HG02840 (cell line): ENCODE results near the gene G2E3.
"Not testable (repeated sequence)": the region's sequence is repeated elsewhere in the genome, so short reads cannot be mapped to it uniquely, and the experiment has no call there.

Source experiments
- ATAC-seq: cut with Tn5 transposase; IDR thresholded peaks from one replicate; pipeline ENCODE4 v1.9.1; 2021; ENCODE audit warnings: mild to moderate bottlenecking, moderate library complexity, moderate number of reproducible peaks; ENCODE audit not compliant: unreplicated experiment, low FRiP score

The G2E3 gene

GRCh38 chr14:30559638-30560091, 707 bp downstream of the G2E3 start:
- ATAC-seq: no peak

- no peak for ATAC-seq
These were observed 1.6 kb downstream of the G2E3 start for GRCh38 chr14:30560581-30560980.

- ATAC-seq: no peak
These were observed 5.4 kb downstream of the G2E3 start for GRCh38 chr14:30564235-30564867.

- no peak for ATAC-seq
These were observed 5.9 kb downstream of the G2E3 start for GRCh38 chr14:30564868-30565248.

GRCh38 chr14:30569216-30569902, 10.4 kb downstream of the G2E3 start:
- ATAC-seq: no peak

GRCh38 chr14:30569903-30570226, 10.9 kb downstream of the G2E3 start:
- ATAC-seq: no peak

GRCh38 chr14:30572237-30572636, 13.3 kb downstream of the G2E3 start:
- ATAC-seq: no peak

- no peak for ATAC-seq
These were observed 13.8 kb downstream of the G2E3 start for GRCh38 chr14:30572771-30573170.

- ATAC-seq: no peak
These were observed 14.4 kb downstream of the G2E3 start for GRCh38 chr14:30573226-30573814.

- no peak for ATAC-seq
These were observed 15.0 kb downstream of the G2E3 start for GRCh38 chr14:30573966-30574365.

GRCh38 chr14:30574777-30575176, 15.8 kb downstream of the G2E3 start:
- ATAC-seq: not testable (repeated sequence)

- not testable (repeated sequence) for ATAC-seq
These were observed 17.4 kb downstream of the G2E3 start for GRCh38 chr14:30576333-30576732.

- ATAC-seq: no peak
These were observed 21.8 kb downstream of the G2E3 start for GRCh38 chr14:30580616-30581282.

- no peak for ATAC-seq
These were observed 22.3 kb downstream of the G2E3 start for GRCh38 chr14:30581283-30581625.

- ATAC-seq: no peak
These were observed 23.4 kb downstream of the G2E3 start for GRCh38 chr14:30582376-30582775.

GRCh38 chr14:30584058-30584630, 25.2 kb downstream of the G2E3 start:
- ATAC-seq: no peak

GRCh38 chr14:30585204-30585603, 26.2 kb downstream of the G2E3 start:
- no peak for ATAC-seq

GRCh38 chr14:30587141-30587540, 28.2 kb downstream of the G2E3 start:
- ATAC-seq: no peak

GRCh38 chr14:30588873-30589272, 29.9 kb downstream of the G2E3 start:
- ATAC-seq: no peak

- no peak for ATAC-seq
These were observed 38.0 kb downstream of the G2E3 start for GRCh38 chr14:30596935-30597334.

GRCh38 chr14:30597504-30597903, 38.5 kb downstream of the G2E3 start:
- no peak for ATAC-seq
